ENCODE results near the gene LAS1L.
"Not testable (repeated sequence)": the region's sequence is repeated elsewhere in the genome, so short reads cannot be mapped to it uniquely, and the experiment has no call there.

The LAS1L gene

GRCh38 chrX:65534450-65535292, at the start of gene LAS1L:
Gene LAS1L (minus strand): TSS chrX:65534787. CDS start chrX:65534715, 72 bp downstream.
- peak; percentile 87 to 93 for DNase-seq

GRCh38 chrX:65582450-65583082, 48.0 kb upstream of the LAS1L start:
- no peak for DNase-seq

- peak; percentile 31 to 79 for DNase-seq
Observed at GRCh38 chrX:65581661-65582339, 47.2 kb upstream of the LAS1L start.

GRCh38 chrX:65578346-65578745, 43.8 kb upstream of the LAS1L start:
- DNase-seq = no peak

- DNase-seq = no peak
Observed at GRCh38 chrX:65576160-65576559, 41.6 kb upstream of the LAS1L start.

- no peak for DNase-seq
Observed at GRCh38 chrX:65575022-65575421, 40.4 kb upstream of the LAS1L start.

GRCh38 chrX:65574356-65574755, 39.8 kb upstream of the LAS1L start:
- DNase-seq = no peak

- no peak for DNase-seq
Observed at GRCh38 chrX:65572971-65573370, 38.4 kb upstream of the LAS1L start.

GRCh38 chrX:65562850-65563249, 28.3 kb upstream of the LAS1L start:
- not testable (repeated sequence) for DNase-seq

GRCh38 chrX:65551489-65552339, 17.1 kb upstream of the LAS1L start:
- DNase-seq = no peak

- no peak for DNase-seq
Observed at GRCh38 chrX:65551086-65551485, 16.5 kb upstream of the LAS1L start.

- DNase-seq = no peak
Observed at GRCh38 chrX:65545456-65545855, 10.9 kb upstream of the LAS1L start.

GRCh38 chrX:65537229-65537628, 2.6 kb upstream of the LAS1L start:
- no peak for DNase-seq

- DNase-seq = no peak
Observed at GRCh38 chrX:65536291-65536690, 1.7 kb upstream of the LAS1L start.

GRCh38 chrX:65532016-65532415, 2.6 kb downstream of the LAS1L start:
- no peak for DNase-seq

- peak in 1 of 2 donors; percentile 59 for DNase-seq
Observed at GRCh38 chrX:65528705-65529340, 5.8 kb downstream of the LAS1L start.

GRCh38 chrX:65528293-65528692, 6.3 kb downstream of the LAS1L start:
- no peak for DNase-seq

- no peak for DNase-seq
Observed at GRCh38 chrX:65524139-65524538, 10.4 kb downstream of the LAS1L start.

- peak in 1 of 2 donors; percentile 18 for DNase-seq
Observed at GRCh38 chrX:65522739-65523372, 11.7 kb downstream of the LAS1L start.

GRCh38 chrX:65519530-65519929, 15.1 kb downstream of the LAS1L start:
- not testable (repeated sequence) for DNase-seq

GRCh38 chrX:65518980-65519379, 15.6 kb downstream of the LAS1L start:
- DNase-seq = not testable (repeated sequence)

GRCh38 chrX:65517923-65518322, 16.7 kb downstream of the LAS1L start:
- DNase-seq = no peak

Measured in inflammatory macrophage treated with lipopolysaccharide for 1 hour (primary cell).